Stimulated activated CD4-positive, alpha-beta T cell treated with anti-CD3 and anti-CD28 coated beads, Interleukin-1b, Interleukin-23, amount 100 ng/mL, for 48 hours (primary cell): ENCODE measurements around the gene UBA3.

ENCODE experiments used
- DNase-seq: peaks from one replicate; pipeline ENCODE4 v3.0.0-alpha.2; 2020

Gene UBA3

DNA sequence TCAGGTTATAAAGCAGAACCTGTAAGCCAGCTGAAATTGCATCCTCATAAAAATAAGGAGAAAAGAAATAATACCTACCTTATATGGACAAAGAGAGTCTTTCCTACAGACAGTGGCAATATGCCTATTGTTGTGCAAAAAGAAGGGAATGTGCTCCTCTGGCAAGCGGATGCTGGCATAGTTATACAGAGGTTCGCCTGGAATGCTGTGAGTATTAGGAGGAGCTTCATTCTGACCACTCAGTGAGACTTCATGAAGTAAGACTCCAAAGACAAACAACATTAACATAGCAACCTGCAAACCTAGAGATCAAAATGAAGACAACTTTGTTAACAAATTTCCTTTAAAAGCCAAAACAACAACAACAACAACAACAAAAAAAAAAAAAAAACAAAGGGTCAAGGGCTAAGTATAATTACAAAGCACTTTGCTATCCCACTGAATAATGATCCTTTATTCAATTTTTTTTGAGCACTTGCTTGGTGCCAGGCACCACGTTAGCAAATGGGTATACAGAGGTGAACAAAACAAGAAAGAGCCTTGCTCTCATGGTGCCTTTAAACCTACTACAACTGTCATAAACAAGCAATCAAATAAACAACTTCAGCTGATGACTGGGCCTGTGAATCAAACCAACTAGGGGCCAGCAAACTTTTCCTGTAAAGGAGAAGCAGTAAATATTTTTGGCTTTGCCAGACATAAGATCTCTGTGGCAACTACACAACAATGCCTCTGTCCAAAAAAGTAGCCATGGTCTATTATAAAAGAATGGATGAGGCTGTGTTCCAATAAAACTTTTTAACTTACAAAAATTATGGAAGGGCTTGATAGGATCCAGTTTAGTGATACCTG is 70.4 kb downstream of the UBA3 start:
- no peak for DNase-seq

DNA sequence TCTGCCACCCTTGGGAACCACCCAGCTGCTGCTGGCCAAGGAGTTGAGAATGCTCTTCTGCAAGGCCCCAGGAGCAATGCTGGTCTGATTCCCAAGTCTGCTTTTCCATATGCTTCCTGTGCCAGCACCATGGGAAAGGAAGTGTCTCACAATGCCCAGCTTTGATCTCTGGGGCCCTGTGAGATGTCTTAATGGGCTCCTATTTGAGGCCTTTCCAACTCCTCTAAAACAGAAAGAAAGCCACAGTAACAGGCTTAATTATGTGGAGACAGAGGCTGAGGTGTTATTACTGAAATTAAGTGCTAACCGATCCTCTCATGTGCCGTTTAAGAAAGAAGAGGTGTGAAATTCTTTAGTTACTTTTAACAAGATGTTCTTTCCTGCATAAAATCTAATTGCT is 71.2 kb downstream of the UBA3 start:
- DNase-seq, result no peak

DNA sequence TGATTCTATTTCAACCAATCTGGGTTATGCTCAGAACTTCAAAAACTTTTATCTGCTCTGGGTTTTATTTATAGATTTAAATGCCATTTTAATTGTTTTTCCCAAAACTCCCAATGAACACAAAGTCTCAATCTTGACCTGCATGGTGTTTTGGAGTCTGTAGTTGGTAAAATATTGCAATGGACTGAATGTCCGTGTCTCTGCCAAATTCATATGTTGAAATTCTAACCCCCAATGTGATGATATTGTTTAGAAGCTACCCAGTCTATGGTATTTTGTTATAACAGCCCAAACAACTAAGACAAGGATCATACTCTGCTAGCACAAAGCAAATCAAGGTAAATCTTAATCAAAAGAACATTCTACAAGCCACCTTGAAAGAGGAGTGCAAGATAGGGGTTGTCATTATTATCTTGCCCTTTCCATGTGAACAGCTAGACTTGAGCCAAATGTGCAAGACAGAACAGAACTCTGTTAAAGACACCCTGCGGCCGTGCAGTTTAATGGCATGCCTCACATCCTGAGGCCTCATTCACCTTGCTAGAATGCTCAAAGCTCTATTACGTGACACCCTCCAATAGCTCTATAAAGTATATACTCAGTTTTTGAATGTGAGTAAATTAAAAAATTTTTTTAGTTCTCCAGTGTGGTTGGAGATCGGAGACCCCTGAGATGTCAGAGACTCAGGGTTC is 74.2 kb downstream of the UBA3 start:
- DNase-seq, result no peak

DNA sequence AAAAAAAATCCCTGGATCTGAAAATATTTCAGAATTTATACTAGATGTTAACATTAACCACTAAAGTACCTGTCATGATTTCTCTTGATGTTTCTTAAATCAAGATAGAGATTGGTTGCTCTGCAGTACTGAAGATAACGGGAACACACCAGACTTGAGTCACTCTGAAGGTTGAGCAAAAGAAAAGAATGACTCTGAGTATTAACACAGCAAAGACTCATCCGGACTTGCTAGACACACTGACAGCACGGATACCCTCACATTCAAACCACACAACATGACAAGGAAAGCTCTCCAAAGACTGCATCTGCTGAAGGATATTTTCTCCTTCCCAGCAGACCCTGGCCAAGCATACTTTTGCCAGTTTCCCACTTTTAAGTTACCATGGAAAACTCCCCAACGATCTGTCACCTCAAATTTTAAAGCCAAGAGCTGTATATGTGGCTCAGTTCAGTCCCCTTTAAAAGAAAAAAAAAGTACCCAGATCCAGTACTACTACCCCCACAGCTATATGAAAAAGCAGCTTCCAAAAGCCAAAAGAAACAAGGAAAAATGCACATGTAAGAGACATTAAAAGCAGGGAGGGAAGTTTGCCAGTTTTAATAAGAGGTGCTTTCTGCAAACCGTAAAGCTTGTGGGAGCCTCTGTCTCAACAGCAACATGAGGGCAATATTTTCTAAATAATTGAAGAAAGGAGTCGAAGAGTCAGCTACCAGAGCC is 74.9 kb downstream of the UBA3 start:
- DNase-seq, result no peak
